ENCODE data around the gene PLIN1. TPM values are rescaled to one million over a fixed set of nuclear protein-coding genes. Genes with fewer than 3 reads are reported as not detected.

Gene PLIN1
- total and polyA plus RNA-seq, 2 donors (not counting 1 experiment from before 2014, with no cell fraction given) = 0.97 to 1.2 TPM

DNA sequence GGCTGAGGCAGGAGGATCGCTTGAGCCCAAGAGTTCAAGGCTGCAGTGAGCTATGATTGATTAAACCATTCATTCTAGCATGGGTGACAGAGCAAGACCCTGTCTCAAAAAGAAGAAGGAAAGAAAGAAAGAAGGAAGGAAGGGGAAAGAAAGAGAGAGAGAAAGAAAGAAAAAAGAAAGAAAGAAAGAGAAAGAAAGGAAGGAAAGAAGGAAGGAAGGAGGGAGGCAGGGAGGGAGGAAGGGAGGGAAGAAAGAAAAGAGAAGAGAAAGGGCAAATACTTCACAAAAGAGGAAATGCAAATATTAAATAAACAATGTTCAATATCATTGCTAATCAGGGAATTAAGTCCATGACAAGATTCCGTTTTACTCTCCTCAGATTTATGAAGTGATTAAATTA, 19.9 kb downstream of the PLIN1 start:
- H2AFZ ChIP-seq (ENCODE audit: insufficient read depth, low read depth, low read length, poor library complexity, severe bottlenecking) = no peak overlapping the region
- ATAC-seq (ENCODE audit: low read depth) = no peak
- Mint-ChIP-seq H3K27me3 (peaks cover 67% of the 10 kb centered on the region), H3K9me3 (ENCODE audit: insufficient read depth) (no peaks in the 10 kb centered on the region), H3K27ac (no peak overlapping the region), H3K4me3 (no peak overlapping the region), H3K4me1 (peaks cover 10% of the 10 kb centered on the region)
- H3K4me1 ChIP-seq (ENCODE audit: control insufficient read depth in 2 of 2, insufficient read depth in 2 of 2, low read length in 2 of 2) = peaks cover 9 to 10% of the 10 kb centered on the region in 2 donors
- WGBS (ENCODE audit: insufficient coverage) = no CpG with 5 or more reads among the region's 2 CpGs
- H3K4me3 ChIP-seq (ENCODE audit: control extremely low read depth in 1 of 5, extremely low read depth in 1 of 5, insufficient read depth in 1 of 5, low read depth in 2 of 5, low read length in 4 of 5) = no peak overlapping the region
- ChIA-PET POLR2A (no interaction called here), CTCF (no interaction called here)
- no peaks in the 10 kb centered on the region for H3K36me3 ChIP-seq (replicated peaks in 1 of 2; ENCODE audit: control extremely low read depth in 1 of 2, control insufficient read depth in 1 of 2, extremely low read depth in 1 of 2, insufficient read depth in 2 of 2, low read length in 1 of 2)
- H3K27me3 ChIP-seq (replicated peaks in 1 of 4; ENCODE audit: control extremely low read depth in 1 of 4, control insufficient read depth in 3 of 4, insufficient read depth in 4 of 4, low read length in 3 of 4) = peaks cover 0 to 23% (median 17%) of the 10 kb centered on the region in 4 experiments
- no peaks in the 10 kb centered on the region for H4K20me1 ChIP-seq (ENCODE audit: control insufficient read depth, insufficient read depth, low read length, poor library complexity, severe bottlenecking)
- intact Hi-C loops (cut with micrococcal nuclease) = no loop called here
- no peak for DNase-seq
- no peak overlapping the region for H3K4me2 ChIP-seq (replicated peaks; ENCODE audit: low read depth, low read length, poor library complexity, severe bottlenecking)
- H3K9ac ChIP-seq (ENCODE audit: low read length) = no peak overlapping the region
- no peaks in the 10 kb centered on the region for H3K79me2 ChIP-seq (ENCODE audit: control insufficient read depth, insufficient read depth, low read length)
- peaks cover 0 to 2% (median 0%) of the 10 kb centered on the region in 3 donors for H3K9me3 ChIP-seq (ENCODE audit: control extremely low read depth in 1 of 3, control insufficient read depth in 2 of 3, insufficient read depth in 1 of 3, low read length in 2 of 3)
- no peak for TF ChIP-seq EZH2 (IDR thresholded peaks at IDR 0.05; ENCODE audit: borderline replicate concordance, insufficient read depth, low read depth, low read length, poor library complexity, severe bottlenecking)
- TF ChIP-seq, protein P1, sequence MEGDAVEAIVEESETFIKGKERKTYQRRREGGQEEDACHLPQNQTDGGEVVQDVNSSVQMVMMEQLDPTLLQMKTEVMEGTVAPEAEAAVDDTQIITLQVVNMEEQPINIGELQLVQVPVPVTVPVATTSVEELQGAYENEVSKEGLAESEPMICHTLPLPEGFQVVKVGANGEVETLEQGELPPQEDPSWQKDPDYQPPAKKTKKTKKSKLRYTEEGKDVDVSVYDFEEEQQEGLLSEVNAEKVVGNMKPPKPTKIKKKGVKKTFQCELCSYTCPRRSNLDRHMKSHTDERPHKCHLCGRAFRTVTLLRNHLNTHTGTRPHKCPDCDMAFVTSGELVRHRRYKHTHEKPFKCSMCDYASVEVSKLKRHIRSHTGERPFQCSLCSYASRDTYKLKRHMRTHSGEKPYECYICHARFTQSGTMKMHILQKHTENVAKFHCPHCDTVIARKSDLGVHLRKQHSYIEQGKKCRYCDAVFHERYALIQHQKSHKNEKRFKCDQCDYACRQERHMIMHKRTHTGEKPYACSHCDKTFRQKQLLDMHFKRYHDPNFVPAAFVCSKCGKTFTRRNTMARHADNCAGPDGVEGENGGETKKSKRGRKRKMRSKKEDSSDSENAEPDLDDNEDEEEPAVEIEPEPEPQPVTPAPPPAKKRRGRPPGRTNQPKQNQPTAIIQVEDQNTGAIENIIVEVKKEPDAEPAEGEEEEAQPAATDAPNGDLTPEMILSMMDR (IDR thresholded peaks at IDR 0.05) = no peak
- H3K27ac ChIP-seq (ENCODE audit: low read length in 2 of 2) = no peak overlapping the region

DNA sequence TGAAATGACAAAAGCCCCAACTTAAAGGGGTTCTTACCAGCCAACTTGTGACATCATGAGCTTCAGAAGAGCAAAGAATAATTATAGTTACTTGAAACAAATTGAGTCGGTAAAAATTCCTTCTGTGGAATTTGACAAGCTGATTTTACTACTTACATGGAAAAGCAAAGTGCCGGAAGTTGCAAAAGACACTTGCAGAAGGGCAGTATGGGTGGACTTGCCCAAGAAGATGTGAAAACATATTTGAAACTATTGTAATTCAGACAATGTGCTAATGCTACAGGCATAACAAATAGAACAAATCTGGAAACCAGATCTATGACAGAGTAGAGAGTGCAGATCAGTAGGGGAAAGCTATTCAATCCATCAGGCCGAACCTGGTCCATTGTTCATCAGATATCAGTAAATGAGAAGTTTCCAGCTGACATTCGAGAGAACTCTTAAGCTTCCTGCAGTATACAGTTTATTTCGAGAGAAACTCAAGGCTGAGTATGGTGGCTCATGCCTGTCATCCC, 21.4 kb downstream of the PLIN1 start:
- H3K4me3 Mint-ChIP-seq = no peak overlapping the region
- POLR2A ChIA-PET = no interaction called here

More for the DNA sequence above, 21.4 kb downstream of the PLIN1 start:
- ATAC-seq (ENCODE audit: low read depth) (no peak), DNase-seq (no peak)
- Mint-ChIP-seq H3K27me3 (peaks cover 70% of the 10 kb centered on the region), H3K9me3 (ENCODE audit: insufficient read depth) (no peaks in the 10 kb centered on the region), H3K4me1 (peaks cover 11% of the 10 kb centered on the region), H3K27ac (no peak overlapping the region)
- Histone ChIP-seq H3K9ac (ENCODE audit: low read length) (no peak overlapping the region), H3K36me3 (replicated peaks in 1 of 2; ENCODE audit: control extremely low read depth in 1 of 2, control insufficient read depth in 1 of 2, extremely low read depth in 1 of 2, insufficient read depth in 2 of 2, low read length in 1 of 2) (no peaks in the 10 kb centered on the region), H3K27ac (ENCODE audit: low read length in 2 of 2) (no peak overlapping the region), H3K4me2 (replicated peaks; ENCODE audit: low read depth, low read length, poor library complexity, severe bottlenecking) (no peak overlapping the region), H3K4me1 (ENCODE audit: control insufficient read depth in 2 of 2, insufficient read depth in 2 of 2, low read length in 2 of 2) (peaks cover 10% of the 10 kb centered on the region in 2 donors), H3K4me3 (ENCODE audit: control extremely low read depth in 1 of 5, extremely low read depth in 1 of 5, insufficient read depth in 1 of 5, low read depth in 2 of 5, low read length in 4 of 5) (no peak overlapping the region), H3K79me2 (ENCODE audit: control insufficient read depth, insufficient read depth, low read length) (no peaks in the 10 kb centered on the region), H3K27me3 (replicated peaks in 1 of 4; ENCODE audit: control extremely low read depth in 1 of 4, control insufficient read depth in 3 of 4, insufficient read depth in 4 of 4, low read length in 3 of 4) (peaks cover 0 to 28% (median 17%) of the 10 kb centered on the region in 4 experiments), H3K9me3 (ENCODE audit: control extremely low read depth in 1 of 3, control insufficient read depth in 2 of 3, insufficient read depth in 1 of 3, low read length in 2 of 3) (peaks cover 0 to 5% (median 0%) of the 10 kb centered on the region in 3 donors), H2AFZ (ENCODE audit: insufficient read depth, low read depth, low read length, poor library complexity, severe bottlenecking) (no peak overlapping the region), H4K20me1 (ENCODE audit: control insufficient read depth, insufficient read depth, low read length, poor library complexity, severe bottlenecking) (no peaks in the 10 kb centered on the region)
- CTCF ChIA-PET = no interaction called here
- TF ChIP-seq EZH2 (IDR thresholded peaks at IDR 0.05; ENCODE audit: borderline replicate concordance, insufficient read depth, low read depth, low read length, poor library complexity, severe bottlenecking) = no peak
- TF ChIP-seq, protein P1 (IDR thresholded peaks at IDR 0.05) = no peak
- intact Hi-C loops (cut with micrococcal nuclease) = no loop called here
- WGBS (ENCODE audit: insufficient coverage) = 94% methylated on average over 2 of the region's 5 CpGs
